Stimulated activated CD4-positive, alpha-beta T cell treated with anti-CD3 and anti-CD28 coated beads, Interleukin-1b, Interleukin-23, amount 100 ng/mL, for 24 hours (primary cell): ENCODE measurements around the gene PROX1.

ENCODE experiments used
- DNase-seq, 4 experiments: peaks; one replicate each; pipeline ENCODE4 v3.0.0-alpha.2; 2020; ENCODE audit warnings: low read depth in 4 of 4, low spot score in 1 of 4

Gene PROX1

GRCh38 chr1:214018386-214019268, 30.9 kb downstream of the PROX1 start:
- no peak for DNase-seq

- DNase-seq: no peak
Observed at GRCh38 chr1:214019499-214019898, 31.7 kb downstream of the PROX1 start.

GRCh38 chr1:214021321-214021720, 33.5 kb downstream of the PROX1 start:
- DNase-seq: no peak

GRCh38 chr1:214022229-214022791, 34.5 kb downstream of the PROX1 start:
- DNase-seq: no peak

- no peak for DNase-seq
Observed at GRCh38 chr1:214022810-214023425, 35.1 kb downstream of the PROX1 start.

- no peak for DNase-seq
Observed at GRCh38 chr1:214026985-214027384, 39.2 kb downstream of the PROX1 start.

GRCh38 chr1:214027498-214027897, 39.7 kb downstream of the PROX1 start:
- DNase-seq: no peak

- DNase-seq: no peak
Observed at GRCh38 chr1:214028095-214028494, 40.3 kb downstream of the PROX1 start.

- no peak for DNase-seq
Observed at GRCh38 chr1:214028649-214029406, 41.1 kb downstream of the PROX1 start.

- DNase-seq: no peak
Observed at GRCh38 chr1:214029796-214030195, 42.0 kb downstream of the PROX1 start.

GRCh38 chr1:214031267-214031650, 43.5 kb downstream of the PROX1 start:
- DNase-seq: no peak

GRCh38 chr1:214037468-214037867, 49.7 kb downstream of the PROX1 start:
- no peak for DNase-seq

- DNase-seq: no peak
Observed at GRCh38 chr1:214039394-214040018, 51.7 kb downstream of the PROX1 start.

GRCh38 chr1:214043167-214043566, 55.4 kb downstream of the PROX1 start:
- no peak for DNase-seq

GRCh38 chr1:214044438-214045214, 56.9 kb downstream of the PROX1 start:
- DNase-seq: no peak

- no peak for DNase-seq
Observed at GRCh38 chr1:214050513-214051401, 63.0 kb downstream of the PROX1 start.

- DNase-seq: no peak
Observed at GRCh38 chr1:214051786-214052185, 64.0 kb downstream of the PROX1 start.

- no peak for DNase-seq
Observed at GRCh38 chr1:214058076-214058475, 70.3 kb downstream of the PROX1 start.

- DNase-seq: no peak
Observed at GRCh38 chr1:214066190-214066589, 78.4 kb downstream of the PROX1 start.
